Measurements from ENCODE around the gene MACROD1.

The MACROD1 gene

DNA sequence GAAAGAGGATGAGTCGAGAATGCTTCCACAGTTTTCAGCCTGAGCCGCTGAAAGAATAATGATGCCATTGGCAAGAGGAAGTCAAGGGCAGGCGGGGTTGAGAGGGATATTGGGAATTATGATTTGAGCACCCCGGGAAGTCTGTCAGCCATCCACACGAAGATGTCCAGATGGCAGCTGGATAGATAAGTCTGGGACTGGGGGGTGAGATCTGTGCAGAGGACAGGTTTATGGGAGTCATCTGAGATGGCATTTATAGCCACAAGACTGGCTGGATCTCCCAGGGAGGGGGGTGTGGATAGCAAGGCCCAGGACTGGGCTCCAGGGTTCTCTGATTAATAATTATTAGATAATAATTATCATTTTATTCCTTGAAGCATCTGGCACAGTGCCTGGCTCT, 15.0 kb upstream of the MACROD1 start:
- Histone ChIP-seq H3K36me3 (ENCODE audit: low read length) (no peaks in the 10 kb centered on the region), H2AFZ (ENCODE audit: low read depth, low read length, severe bottlenecking) (no peak overlapping the region), H3K4me2 (ENCODE audit: low read depth, low read length, poor library complexity, severe bottlenecking) (peak overlapping the region; percentile 46), H3F3A (ENCODE audit: insufficient read depth) (0 out of 2 replicates have a peak, but pooled peaks cover 7% of the 10 kb centered on the region), H3K27ac (ENCODE audit: low read depth, low read length) (no peak overlapping the region), H3K79me2 (ENCODE audit: insufficient read depth, low read length) (peaks cover 12% of the 10 kb centered on the region), H3K4me3 (ENCODE audit: insufficient read depth, low read length, poor library complexity, severe bottlenecking) (no peak overlapping the region), H4K20me1 (ENCODE audit: low read depth, low read length) (no peaks in the 10 kb centered on the region), H3K9me2 (replicated peaks; ENCODE audit: insufficient read depth, low read length) (no peaks in the 10 kb centered on the region), H3K9me3 (ENCODE audit: insufficient read depth, low read length) (no peaks in the 10 kb centered on the region), H3K9ac (ENCODE audit: low read length) (0 out of 2 replicates have a peak overlapping the region, but pooled peaks have one; percentile 17), H3K27me3 (ENCODE audit: low read length) (no peaks in the 10 kb centered on the region)
- TF ChIP-seq, protein P1, sequence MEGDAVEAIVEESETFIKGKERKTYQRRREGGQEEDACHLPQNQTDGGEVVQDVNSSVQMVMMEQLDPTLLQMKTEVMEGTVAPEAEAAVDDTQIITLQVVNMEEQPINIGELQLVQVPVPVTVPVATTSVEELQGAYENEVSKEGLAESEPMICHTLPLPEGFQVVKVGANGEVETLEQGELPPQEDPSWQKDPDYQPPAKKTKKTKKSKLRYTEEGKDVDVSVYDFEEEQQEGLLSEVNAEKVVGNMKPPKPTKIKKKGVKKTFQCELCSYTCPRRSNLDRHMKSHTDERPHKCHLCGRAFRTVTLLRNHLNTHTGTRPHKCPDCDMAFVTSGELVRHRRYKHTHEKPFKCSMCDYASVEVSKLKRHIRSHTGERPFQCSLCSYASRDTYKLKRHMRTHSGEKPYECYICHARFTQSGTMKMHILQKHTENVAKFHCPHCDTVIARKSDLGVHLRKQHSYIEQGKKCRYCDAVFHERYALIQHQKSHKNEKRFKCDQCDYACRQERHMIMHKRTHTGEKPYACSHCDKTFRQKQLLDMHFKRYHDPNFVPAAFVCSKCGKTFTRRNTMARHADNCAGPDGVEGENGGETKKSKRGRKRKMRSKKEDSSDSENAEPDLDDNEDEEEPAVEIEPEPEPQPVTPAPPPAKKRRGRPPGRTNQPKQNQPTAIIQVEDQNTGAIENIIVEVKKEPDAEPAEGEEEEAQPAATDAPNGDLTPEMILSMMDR (IDR thresholded peaks at IDR 0.05; ENCODE audit: insufficient read depth, low read length, poor library complexity, severe bottlenecking) = no peak
- no peak for TF ChIP-seq EZH2phosphoT487 (conservative IDR thresholded peaks at IDR 0.05; ENCODE audit: low read length)

GRCh38 chr11:64178951-64179639, 13.2 kb upstream of the MACROD1 start:
- Histone ChIP-seq H3K27me3 (ENCODE audit: low read length) (no peaks in the 10 kb centered on the region), H4K20me1 (ENCODE audit: low read depth, low read length) (no peaks in the 10 kb centered on the region), H3K79me2 (ENCODE audit: insufficient read depth, low read length) (peaks cover under 1% of the 10 kb centered on the region; the same call in 1 of the 2 replicates), H3K36me3 (ENCODE audit: low read length) (no peaks in the 10 kb centered on the region), H3K9me3 (ENCODE audit: insufficient read depth, low read length) (no peaks in the 10 kb centered on the region), H3K9me2 (replicated peaks; ENCODE audit: insufficient read depth, low read length) (no peaks in the 10 kb centered on the region), H3K27ac (ENCODE audit: low read depth, low read length) (no peak overlapping the region), H3K9ac (ENCODE audit: low read length) (no peak overlapping the region), H3K4me3 (ENCODE audit: insufficient read depth, low read length, poor library complexity, severe bottlenecking) (no peak overlapping the region), H3K4me2 (ENCODE audit: low read depth, low read length, poor library complexity, severe bottlenecking) (no peak overlapping the region), H2AFZ (ENCODE audit: low read depth, low read length, severe bottlenecking) (no peak overlapping the region), H3F3A (ENCODE audit: insufficient read depth) (0 out of 2 replicates have a peak, but pooled peaks cover 5% of the 10 kb centered on the region)
- TF ChIP-seq, protein P1 (IDR thresholded peaks at IDR 0.05; ENCODE audit: insufficient read depth, low read length, poor library complexity, severe bottlenecking) = no peak
- TF ChIP-seq EZH2phosphoT487 (conservative IDR thresholded peaks at IDR 0.05; ENCODE audit: low read length) = no peak

- Histone ChIP-seq H3K27me3 (ENCODE audit: low read length) (no peaks in the 10 kb centered on the region), H4K20me1 (ENCODE audit: low read depth, low read length) (no peaks in the 10 kb centered on the region), H3K4me3 (ENCODE audit: insufficient read depth, low read length, poor library complexity, severe bottlenecking) (no peak overlapping the region), H3K9me2 (replicated peaks; ENCODE audit: insufficient read depth, low read length) (no peaks in the 10 kb centered on the region), H3K36me3 (ENCODE audit: low read length) (no peaks in the 10 kb centered on the region), H3K79me2 (ENCODE audit: insufficient read depth, low read length) (no peaks in the 10 kb centered on the region), H3F3A (ENCODE audit: insufficient read depth) (0 out of 2 replicates have a peak, but pooled peaks cover 5% of the 10 kb centered on the region), H3K9ac (ENCODE audit: low read length) (no peak overlapping the region), H2AFZ (ENCODE audit: low read depth, low read length, severe bottlenecking) (no peak overlapping the region), H3K27ac (ENCODE audit: low read depth, low read length) (no peak overlapping the region), H3K4me2 (ENCODE audit: low read depth, low read length, poor library complexity, severe bottlenecking) (no peak overlapping the region), H3K9me3 (ENCODE audit: insufficient read depth, low read length) (no peaks in the 10 kb centered on the region)
- TF ChIP-seq EZH2phosphoT487 (conservative IDR thresholded peaks at IDR 0.05; ENCODE audit: low read length) = no peak
- TF ChIP-seq, protein P1 (IDR thresholded peaks at IDR 0.05; ENCODE audit: insufficient read depth, low read length, poor library complexity, severe bottlenecking) = no peak
Observed at GRCh38 chr11:64178203-64178602, 12.3 kb upstream of the MACROD1 start.
